Measurements from ENCODE around the gene CEP170.
"Not testable (repeated sequence)": the region's sequence is repeated elsewhere in the genome, so short reads cannot be mapped to it uniquely, and the experiment has no call there.

CEP170 gene

DNA sequence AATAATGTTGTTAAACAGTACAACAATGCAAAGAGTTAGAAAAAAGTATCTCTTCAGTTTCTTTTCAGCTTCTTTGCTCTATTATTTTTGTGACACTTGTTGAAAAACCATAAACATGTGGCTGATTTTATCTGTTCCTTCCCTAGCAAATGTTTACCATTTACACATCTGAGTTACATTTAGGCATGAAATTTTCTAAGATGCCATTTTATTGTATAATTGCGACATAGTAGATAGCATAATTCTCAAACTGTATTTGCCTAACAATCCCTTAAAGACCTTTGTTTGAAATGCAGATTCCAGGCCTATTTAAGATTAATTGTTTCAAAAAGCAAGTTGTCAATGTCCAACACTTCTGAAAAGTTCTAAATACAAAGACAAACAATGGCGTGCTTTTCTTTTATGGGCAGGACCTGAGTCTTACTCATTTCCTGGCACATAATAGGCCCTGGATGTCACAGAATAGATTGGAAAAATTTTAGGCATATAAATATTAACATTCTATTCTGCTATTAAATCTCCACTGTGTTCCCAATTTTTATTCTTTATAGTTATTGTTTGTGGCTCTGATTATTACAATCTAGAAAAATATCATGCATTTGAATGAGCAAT, 81.2 kb downstream of the CEP170 start:
- DNase-seq (ENCODE audit: low spot score): not testable (repeated sequence)

- not testable (repeated sequence) for DNase-seq (ENCODE audit: low spot score)
Observed at GRCh38 chr1:243164911-243165310, 90.2 kb downstream of the CEP170 start.

GRCh38 chr1:243150906-243151305, 104.2 kb downstream of the CEP170 start:
- DNase-seq (ENCODE audit: low spot score): not testable (repeated sequence)

GRCh38 chr1:243149120-243149519, 106.0 kb downstream of the CEP170 start:
- DNase-seq (ENCODE audit: low spot score): not testable (repeated sequence)

- DNase-seq (ENCODE audit: low spot score): not testable (repeated sequence)
Observed at GRCh38 chr1:243147351-243147750, 107.7 kb downstream of the CEP170 start.

DNA sequence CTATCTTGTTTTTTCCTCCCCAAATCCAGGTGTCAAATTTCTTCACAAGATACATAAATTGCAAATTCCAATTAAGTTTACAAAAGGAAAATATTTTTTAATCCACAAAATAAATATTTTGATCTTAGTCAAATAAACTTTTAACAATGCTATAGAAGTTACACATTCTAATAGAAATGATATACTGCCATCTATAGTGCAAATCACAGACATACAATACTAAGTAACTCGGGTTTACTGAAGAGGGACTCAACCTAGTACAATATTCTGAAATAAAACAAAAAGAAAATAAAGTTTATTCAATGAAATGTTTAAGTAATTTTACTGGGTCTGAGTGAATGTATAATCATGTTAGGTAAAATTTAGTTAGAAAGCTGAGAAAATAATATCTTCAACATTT, 114.6 kb downstream of the CEP170 start:
- not testable (repeated sequence) for DNase-seq (ENCODE audit: low spot score)

DNA sequence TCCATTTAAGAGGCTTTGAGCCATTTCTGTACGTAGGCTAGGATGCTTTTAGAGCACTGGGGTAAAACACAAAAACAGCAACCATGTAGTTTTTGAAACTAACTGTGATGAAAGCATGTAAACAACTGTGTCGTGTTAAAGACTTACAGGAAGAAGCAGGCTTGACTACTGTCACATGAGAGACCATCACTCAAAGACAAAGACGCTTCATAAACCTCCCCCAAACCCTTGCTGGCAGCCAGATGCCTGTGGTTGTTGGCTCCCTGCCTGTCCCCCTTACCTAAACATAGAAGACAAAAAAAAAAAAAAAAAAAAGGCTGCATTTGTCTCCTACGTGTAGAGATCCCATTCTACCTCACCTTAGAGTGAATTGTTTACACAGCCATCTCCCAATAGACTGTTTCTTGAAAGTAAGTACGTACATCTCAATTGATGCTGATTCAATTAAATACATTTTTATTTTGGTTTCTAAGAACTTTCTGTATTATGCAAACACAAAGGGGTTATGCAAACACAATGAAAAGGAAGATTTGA, 132.1 kb downstream of the CEP170 start:
- not testable (repeated sequence) for DNase-seq (ENCODE audit: low spot score)

DNA sequence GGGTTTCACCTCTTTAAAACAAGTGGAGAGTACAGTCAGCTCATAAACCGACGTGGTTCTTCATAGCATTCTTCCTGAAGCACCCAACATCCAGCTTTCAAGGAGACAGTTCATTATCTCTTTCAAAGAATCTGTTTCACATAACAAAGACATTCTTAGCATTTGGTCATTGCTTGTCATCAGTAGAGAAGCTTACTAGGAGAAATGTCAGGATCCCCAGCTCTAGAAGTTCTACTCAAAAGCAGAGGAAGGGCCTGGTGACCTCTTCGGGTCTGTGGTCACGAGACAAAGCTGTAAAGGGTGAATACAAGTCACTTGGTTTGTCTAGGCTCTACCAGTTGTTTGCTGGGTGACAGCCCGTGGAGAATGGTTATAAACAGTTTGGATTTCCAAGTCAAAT, 133.1 kb downstream of the CEP170 start:
- not testable (repeated sequence) for DNase-seq (ENCODE audit: low spot score)

- not testable (repeated sequence) for DNase-seq (ENCODE audit: low spot score)
Observed at GRCh38 chr1:243118601-243119322, 136.3 kb downstream of the CEP170 start.

DNA sequence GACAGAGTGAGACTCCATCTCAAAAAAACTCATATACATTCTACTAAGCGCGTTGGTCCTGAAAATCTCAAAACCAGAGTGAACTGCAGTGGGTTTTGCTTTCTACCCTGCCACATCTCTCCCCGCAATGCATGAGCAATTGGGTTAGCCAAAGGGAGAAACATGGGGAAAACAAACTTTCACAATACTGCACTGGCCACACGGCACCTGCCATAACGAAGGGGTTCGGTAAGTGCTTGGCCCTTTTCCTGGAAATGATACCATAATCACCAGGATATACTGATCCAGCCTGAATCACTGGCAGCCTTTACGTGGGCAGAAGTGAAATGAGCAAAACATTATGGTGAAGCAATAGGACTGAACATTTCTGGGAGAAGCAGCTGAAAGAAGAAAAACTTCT, 138.9 kb downstream of the CEP170 start:
- DNase-seq (ENCODE audit: low spot score): not testable (repeated sequence)

GRCh38 chr1:243114769-243115168, 140.3 kb downstream of the CEP170 start:
- DNase-seq (ENCODE audit: low spot score): not testable (repeated sequence)

DNA sequence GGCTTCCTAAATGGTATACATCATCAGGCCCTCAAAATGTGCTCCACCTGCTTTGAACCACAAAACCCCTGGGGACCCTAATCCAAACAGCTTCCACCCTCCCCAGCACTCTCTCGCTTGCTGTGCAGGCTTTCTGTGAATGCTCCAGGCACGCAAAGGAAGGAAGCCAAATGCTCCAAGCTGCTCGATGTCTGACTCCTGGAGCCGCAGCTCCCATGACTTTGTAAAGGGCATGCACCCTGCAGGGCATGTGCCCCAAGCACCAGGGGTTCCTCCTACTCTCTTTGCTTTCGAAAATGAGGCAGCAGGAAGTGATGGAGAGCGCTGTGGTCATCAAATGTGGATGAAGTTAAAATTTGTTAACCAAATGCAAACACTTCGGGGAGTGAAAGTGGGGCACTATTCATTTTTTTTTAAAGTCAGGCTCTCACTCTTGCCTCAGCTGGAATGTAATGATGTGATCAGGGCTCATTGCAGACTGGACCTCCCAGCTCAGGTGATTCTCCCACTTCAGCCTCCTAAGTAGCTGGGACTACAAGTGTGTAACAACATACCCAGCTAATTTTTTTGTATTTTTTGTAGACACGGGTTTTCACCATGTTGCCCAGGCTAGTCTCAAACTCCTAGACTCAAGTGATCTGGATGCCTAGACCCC, 140.9 kb downstream of the CEP170 start:
- not testable (repeated sequence) for DNase-seq (ENCODE audit: low spot score)

GRCh38 chr1:243107171-243107570, 147.9 kb downstream of the CEP170 start:
- not testable (repeated sequence) for DNase-seq (ENCODE audit: low spot score)

- DNase-seq (ENCODE audit: low spot score): not testable (repeated sequence)
Observed at GRCh38 chr1:243105652-243106332, 149.3 kb downstream of the CEP170 start.

GRCh38 chr1:243105104-243105503, 150.0 kb downstream of the CEP170 start:
- DNase-seq (ENCODE audit: low spot score): not testable (repeated sequence)

GRCh38 chr1:243104452-243104851, 150.6 kb downstream of the CEP170 start:
- not testable (repeated sequence) for DNase-seq (ENCODE audit: low spot score)

DNA sequence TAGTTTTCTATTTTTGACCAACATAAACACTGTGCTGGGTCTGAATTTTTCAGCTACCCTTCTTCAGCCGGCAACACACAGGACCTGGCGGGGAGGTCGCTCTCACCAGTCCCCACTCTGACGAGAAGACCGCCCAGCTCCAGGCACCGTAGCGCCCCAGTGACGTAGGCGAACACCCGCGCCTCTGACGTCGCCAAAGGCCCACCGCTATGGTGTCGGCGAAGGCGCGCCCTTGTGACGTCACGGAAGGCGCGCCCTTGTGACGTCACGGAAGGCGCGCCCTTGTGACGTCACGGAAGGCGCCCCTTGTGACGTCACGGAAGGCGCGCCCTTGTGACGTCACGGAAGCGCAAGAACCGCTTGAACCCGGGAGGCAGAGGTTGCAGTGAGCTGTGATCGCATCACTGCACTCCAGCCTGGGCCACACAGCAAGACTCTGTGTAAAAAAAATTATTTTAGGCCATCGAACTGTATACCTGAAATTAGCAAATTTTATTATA, 153.5 kb downstream of the CEP170 start:
- DNase-seq (ENCODE audit: low spot score): not testable (repeated sequence)

- DNase-seq (ENCODE audit: low spot score): not testable (repeated sequence)
Observed at GRCh38 chr1:243087368-243087767, 167.7 kb downstream of the CEP170 start.
